Stimulated activated naive CD8-positive, alpha-beta T cell treated with anti-CD3 and anti-CD28 coated beads, Interleukin-15, Interleukin-2, amounts not matched to agents 100 ng/mL and 50 ng/mL, for 24 hours (primary cell): Measurements from ENCODE around the gene SLF2.
A peak's percentile ranks its signal among the peaks of the same experiment; 100 is the strongest.

Experiments
- H3K27ac Mint-ChIP-seq: one replicate; pipeline ENCODE4 v1.8.0; 2021; ENCODE audit warnings: mild to moderate bottlenecking, mixed read lengths
- H3K27me3 Mint-ChIP-seq: one replicate; pipeline ENCODE4 v1.8.0; 2021; ENCODE audit warnings: mixed read lengths
- H3K36me3 Mint-ChIP-seq: one replicate; pipeline ENCODE4 v1.8.0; 2021; ENCODE audit warnings: low read depth, mixed read lengths
- H3K4me1 Mint-ChIP-seq: one replicate; pipeline ENCODE4 v1.8.0; 2021; ENCODE audit warnings: low read depth, mixed read lengths
- H3K4me3 Mint-ChIP-seq: one replicate; pipeline ENCODE4 v1.8.0; 2021; ENCODE audit warnings: mild to moderate bottlenecking, mixed read lengths
- H3K9me3 Mint-ChIP-seq: one replicate; pipeline ENCODE4 v1.8.0; 2021; ENCODE audit warnings: mixed read lengths

SLF2 gene

GRCh38 chr10:100983868-100984671, 71.3 kb downstream of the SLF2 start:
- peaks cover 35% of the 10 kb centered on the region for H3K36me3 Mint-ChIP-seq
- H3K27ac Mint-ChIP-seq: no peak overlapping the region
- no peaks in the 10 kb centered on the region for H3K27me3 Mint-ChIP-seq
- no peaks in the 10 kb centered on the region for H3K9me3 Mint-ChIP-seq
- H3K4me1 Mint-ChIP-seq: peaks cover 28% of the 10 kb centered on the region
- H3K4me3 Mint-ChIP-seq: no peak overlapping the region

- Mint-ChIP-seq H3K4me3 (no peak overlapping the region), H3K36me3 (peaks cover 40% of the 10 kb centered on the region), H3K27ac (no peak overlapping the region), H3K9me3 (no peaks in the 10 kb centered on the region), H3K27me3 (no peaks in the 10 kb centered on the region), H3K4me1 (peaks cover 35% of the 10 kb centered on the region)
These were observed 72.0 kb downstream of the SLF2 start for GRCh38 chr10:100984672-100985177.

GRCh38 chr10:100985336-100985735, 72.6 kb downstream of the SLF2 start:
- Mint-ChIP-seq H3K9me3 (no peaks in the 10 kb centered on the region), H3K36me3 (peaks cover 43% of the 10 kb centered on the region), H3K4me1 (peaks cover 37% of the 10 kb centered on the region), H3K27me3 (no peaks in the 10 kb centered on the region), H3K27ac (no peak overlapping the region), H3K4me3 (no peak overlapping the region)

DNA sequence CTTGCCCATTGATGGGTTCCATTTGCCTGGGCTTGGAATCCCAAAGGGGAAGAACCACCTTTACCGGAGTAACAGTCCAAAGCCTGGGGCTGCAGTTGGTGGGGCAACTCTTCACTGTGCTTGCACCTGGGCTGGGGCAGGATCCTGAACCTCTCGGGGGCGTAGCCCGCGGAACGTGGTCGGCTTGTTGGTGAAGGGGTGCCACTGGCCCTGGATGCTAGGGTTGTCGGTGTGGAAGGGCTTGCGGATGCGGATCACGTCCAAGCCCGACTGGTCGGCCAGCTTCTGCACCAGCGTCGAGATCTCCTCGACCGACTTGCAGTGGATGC, 73.8 kb downstream of the SLF2 start:
- Mint-ChIP-seq H3K36me3 (peaks cover 50% of the 10 kb centered on the region), H3K9me3 (no peaks in the 10 kb centered on the region), H3K27me3 (no peaks in the 10 kb centered on the region), H3K4me3 (peak overlapping the region; percentile 98), H3K4me1 (peaks cover 47% of the 10 kb centered on the region), H3K27ac (peak overlapping the region; percentile 99)

GRCh38 chr10:100986952-100987684, 74.4 kb downstream of the SLF2 start, which contains the start of the genes MRPL43 and TWNK:
Gene MRPL43 (minus strand): TSS chr10:100987497. CDS start chr10:100987443, 54 bp downstream.
Gene TWNK (plus strand): TSS chr10:100987543. CDS start chr10:100988211, 668 bp downstream.
- Mint-ChIP-seq H3K27ac (peak within 1 kb of the TSS; percentile 99), H3K36me3 (peaks cover 47% of the 10 kb centered on the region), H3K4me1 (peaks cover 47% of the 10 kb centered on the region), H3K9me3 (no peaks in the 10 kb centered on the region), H3K27me3 (no peaks in the 10 kb centered on the region), H3K4me3 (peak within 1 kb of the TSS; percentile 98)

DNA sequence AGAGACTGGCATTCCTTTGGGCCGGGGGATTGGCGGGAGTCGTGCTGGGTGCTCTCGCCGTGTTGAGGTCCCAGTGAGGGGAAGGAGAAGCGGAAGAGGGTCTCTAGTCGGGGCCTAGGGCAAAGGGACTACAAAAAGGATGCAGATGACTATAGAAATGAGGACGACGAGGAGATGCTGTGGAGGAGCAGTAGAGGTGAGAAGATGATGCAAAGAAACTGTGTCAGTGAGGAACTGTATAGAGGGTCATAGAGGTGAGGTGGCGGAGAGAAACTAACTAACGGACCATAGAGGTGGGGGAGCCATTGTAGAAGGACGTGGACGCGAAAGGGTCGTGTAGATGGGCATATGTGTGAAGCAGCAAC, 74.9 kb downstream of the SLF2 start:
- peaks cover 47% of the 10 kb centered on the region for H3K4me1 Mint-ChIP-seq

DNA sequence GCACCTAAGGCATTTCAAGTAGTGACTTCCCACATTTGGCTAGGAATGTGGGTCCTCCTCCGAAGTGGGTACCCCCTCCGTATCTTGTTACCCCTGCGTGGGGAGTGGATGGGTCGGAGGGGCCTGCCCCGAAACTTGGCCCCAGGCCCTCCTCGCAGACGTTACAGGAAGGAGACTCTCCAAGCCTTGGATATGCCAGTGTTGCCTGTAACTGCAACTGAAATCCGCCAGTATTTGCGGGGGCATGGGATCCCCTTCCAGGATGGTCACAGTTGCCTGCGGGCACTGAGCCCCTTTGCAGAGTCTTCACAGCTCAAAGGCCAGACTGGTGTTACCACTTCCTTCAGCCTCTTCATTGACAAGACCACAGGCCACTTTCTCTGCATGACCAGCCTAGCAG, 75.4 kb downstream of the SLF2 start:
- no peaks in the 10 kb centered on the region for H3K27me3 Mint-ChIP-seq
- H3K4me1 Mint-ChIP-seq: peaks cover 47% of the 10 kb centered on the region
- peak overlapping the region; percentile 99 for H3K27ac Mint-ChIP-seq
- H3K4me3 Mint-ChIP-seq: peak overlapping the region; percentile 98
- no peaks in the 10 kb centered on the region for H3K9me3 Mint-ChIP-seq
- peaks cover 42% of the 10 kb centered on the region for H3K36me3 Mint-ChIP-seq

More for the DNA sequence above, 74.9 kb downstream of the SLF2 start:
- H3K4me3 Mint-ChIP-seq: peak overlapping the region; percentile 98
- no peaks in the 10 kb centered on the region for H3K27me3 Mint-ChIP-seq
- H3K9me3 Mint-ChIP-seq: no peaks in the 10 kb centered on the region
- H3K36me3 Mint-ChIP-seq: peaks cover 46% of the 10 kb centered on the region
- peak overlapping the region; percentile 99 for H3K27ac Mint-ChIP-seq

GRCh38 chr10:100989088-100989487, 76.3 kb downstream of the SLF2 start:
- Mint-ChIP-seq H3K4me3 (peak overlapping the region; percentile 98), H3K4me1 (peaks cover 47% of the 10 kb centered on the region), H3K9me3 (no peaks in the 10 kb centered on the region), H3K36me3 (peaks cover 47% of the 10 kb centered on the region), H3K27me3 (no peaks in the 10 kb centered on the region), H3K27ac (peak overlapping the region; percentile 55)

GRCh38 chr10:100993986-100994708, 81.4 kb downstream of the SLF2 start:
- Mint-ChIP-seq H3K4me1 (peaks cover 38% of the 10 kb centered on the region), H3K4me3 (no peak overlapping the region), H3K27ac (no peak overlapping the region), H3K36me3 (peaks cover 37% of the 10 kb centered on the region), H3K27me3 (no peaks in the 10 kb centered on the region), H3K9me3 (no peaks in the 10 kb centered on the region)

DNA sequence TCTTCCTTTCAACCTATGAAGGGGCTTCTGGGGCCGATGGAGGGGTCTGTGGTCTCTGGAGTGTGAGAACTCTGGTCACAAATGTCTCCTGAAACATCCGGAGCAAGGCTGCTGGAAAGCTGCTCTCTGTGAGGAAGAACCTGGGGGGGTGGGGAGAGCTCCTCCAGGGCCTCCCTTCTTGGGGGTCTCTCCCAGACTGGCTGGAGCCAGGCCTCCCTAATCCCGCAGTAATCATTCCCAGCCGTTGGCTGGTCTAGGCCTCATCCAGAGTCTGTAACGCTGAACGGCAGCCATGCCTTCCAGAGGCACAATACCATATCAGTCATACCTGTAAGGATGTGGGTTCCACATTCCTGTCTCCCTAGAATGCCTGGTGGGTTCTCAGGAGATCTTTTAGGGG, 82.4 kb downstream of the SLF2 start:
- Mint-ChIP-seq H3K27me3 (no peaks in the 10 kb centered on the region), H3K27ac (no peak overlapping the region), H3K4me1 (peaks cover 32% of the 10 kb centered on the region), H3K9me3 (no peaks in the 10 kb centered on the region), H3K4me3 (no peak overlapping the region), H3K36me3 (peaks cover 29% of the 10 kb centered on the region)

GRCh38 chr10:100996678-100997359, 84.1 kb downstream of the SLF2 start:
- Mint-ChIP-seq H3K4me1 (peaks cover 30% of the 10 kb centered on the region), H3K36me3 (peaks cover 19% of the 10 kb centered on the region), H3K4me3 (peak overlapping the region; percentile 84), H3K27me3 (no peaks in the 10 kb centered on the region), H3K27ac (peak overlapping the region; percentile 83), H3K9me3 (no peaks in the 10 kb centered on the region)

- Mint-ChIP-seq H3K4me3 (peak overlapping the region; percentile 84), H3K4me1 (peaks cover 30% of the 10 kb centered on the region), H3K27ac (peak overlapping the region; percentile 94), H3K9me3 (no peaks in the 10 kb centered on the region), H3K27me3 (no peaks in the 10 kb centered on the region), H3K36me3 (peaks cover 16% of the 10 kb centered on the region)
These were observed 84.8 kb downstream of the SLF2 start for GRCh38 chr10:100997360-100998182.

GRCh38 chr10:100998183-100998990, 85.6 kb downstream of the SLF2 start:
- H3K27me3 Mint-ChIP-seq: no peaks in the 10 kb centered on the region
- H3K9me3 Mint-ChIP-seq: no peaks in the 10 kb centered on the region
- peaks cover 15% of the 10 kb centered on the region for H3K36me3 Mint-ChIP-seq
- peaks cover 30% of the 10 kb centered on the region for H3K4me1 Mint-ChIP-seq
- H3K27ac Mint-ChIP-seq: peak overlapping the region; percentile 94
- H3K4me3 Mint-ChIP-seq: peak overlapping the region; percentile 84
